GM18867 (cell line): ENCODE results near the gene SFMBT1.

Experiments
- ATAC-seq: cut with Tn5 transposase; IDR thresholded peaks from one replicate; pipeline ENCODE4 v1.9.1; 2021; ENCODE audit warnings: mild to moderate bottlenecking, moderate library complexity; ENCODE audit not compliant: unreplicated experiment

Gene SFMBT1

GRCh38 chr3:52890735-52891134 lies 155.1 kb downstream of the SFMBT1 start:
- no peak for ATAC-seq

DNA sequence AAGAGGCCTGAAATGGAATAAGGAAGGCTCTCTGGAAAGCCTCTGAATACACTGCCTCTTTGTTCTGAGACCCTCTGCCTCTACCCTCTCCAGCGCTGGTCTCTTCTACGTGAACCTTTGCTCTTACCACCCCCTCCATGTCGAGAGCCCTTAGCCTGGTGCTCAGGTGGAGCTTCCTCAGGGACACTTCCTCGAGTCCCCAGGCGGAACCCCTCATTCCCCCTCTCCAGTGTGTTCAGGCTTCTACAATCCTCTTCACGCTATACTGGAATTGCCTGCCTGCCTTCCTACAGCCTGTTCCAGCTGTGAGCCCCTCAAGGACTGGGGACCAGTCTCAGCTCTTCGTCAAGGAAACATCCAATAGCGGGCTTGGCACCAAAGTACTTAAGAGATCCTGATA lies 156.0 kb downstream of the SFMBT1 start:
- no peak for ATAC-seq

DNA sequence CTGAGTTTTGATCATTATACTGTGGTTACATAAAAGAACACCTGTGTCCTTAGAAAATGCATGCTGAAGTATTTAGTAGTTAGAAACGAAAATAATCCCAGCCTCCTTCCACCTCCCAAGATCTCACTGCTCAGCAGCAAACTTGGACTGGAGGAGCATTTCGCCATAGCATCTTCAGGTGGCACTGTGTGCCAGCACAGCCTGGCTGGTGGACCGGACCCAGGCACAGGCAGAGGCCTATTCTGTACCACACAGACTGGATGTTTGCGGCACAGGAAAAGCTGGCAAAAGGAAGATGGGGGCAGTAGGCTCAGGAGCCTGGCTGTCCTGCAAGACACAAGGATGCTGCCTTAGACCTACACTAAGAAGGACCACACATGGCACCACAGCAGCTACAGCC lies 158.7 kb downstream of the SFMBT1 start:
- no peak for ATAC-seq

DNA sequence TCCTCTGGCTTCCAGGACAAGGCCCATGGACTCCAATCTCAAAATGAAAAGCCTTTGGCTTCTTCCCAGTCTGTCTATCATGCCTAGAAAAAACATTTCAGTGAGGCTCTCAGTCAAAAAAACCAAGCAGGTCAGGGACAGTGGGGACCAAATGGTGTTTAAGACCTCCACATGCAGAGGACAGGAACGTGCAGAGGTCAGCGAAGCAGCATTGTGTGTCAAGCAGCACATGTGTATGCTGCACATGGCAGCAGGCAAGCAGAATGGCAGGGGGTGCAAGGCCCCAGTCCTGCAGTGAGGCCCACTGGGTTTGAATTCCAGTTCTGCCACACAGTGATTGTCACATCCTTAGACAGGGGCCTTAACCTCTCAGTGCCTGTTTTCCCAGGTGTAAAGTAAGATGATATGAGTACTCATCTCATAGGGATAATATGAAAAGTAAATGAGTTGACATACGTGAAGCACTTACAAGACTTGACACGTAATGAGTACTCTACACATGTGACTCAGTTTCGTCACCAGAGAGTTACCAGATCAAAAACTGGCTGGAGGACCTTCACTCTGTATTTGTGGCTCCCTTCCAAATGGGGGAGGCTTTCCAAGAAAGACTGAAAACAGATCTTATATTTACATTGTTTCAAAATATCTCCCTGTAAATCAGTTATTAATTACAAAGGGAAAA lies 159.7 kb downstream of the SFMBT1 start:
- no peak for ATAC-seq

- no peak for ATAC-seq
Measured at GRCh38 chr3:52882377-52882776, 163.5 kb downstream of the SFMBT1 start.

DNA sequence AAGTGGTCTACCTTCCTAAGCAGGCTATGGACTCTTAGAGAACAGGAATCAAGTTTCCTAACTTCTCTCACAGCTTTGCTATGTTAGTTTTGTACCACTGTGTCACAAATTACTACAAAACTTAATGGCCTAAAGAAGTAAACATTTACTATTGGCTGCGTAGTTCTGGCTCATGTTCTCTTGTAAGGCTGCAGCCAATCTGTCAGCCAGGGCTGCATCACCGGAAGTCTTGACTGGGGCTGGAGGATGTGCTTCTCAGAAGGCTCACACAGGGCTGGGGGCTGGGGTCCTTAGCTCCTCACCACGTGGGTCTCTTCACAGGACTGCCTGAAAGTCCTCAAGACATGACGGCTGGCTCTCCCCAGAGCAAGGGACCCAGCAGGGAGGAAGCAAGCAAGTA lies 164.0 kb downstream of the SFMBT1 start:
- ATAC-seq = no peak

- ATAC-seq = no peak
Measured at GRCh38 chr3:52880474-52880873, 165.4 kb downstream of the SFMBT1 start.

DNA sequence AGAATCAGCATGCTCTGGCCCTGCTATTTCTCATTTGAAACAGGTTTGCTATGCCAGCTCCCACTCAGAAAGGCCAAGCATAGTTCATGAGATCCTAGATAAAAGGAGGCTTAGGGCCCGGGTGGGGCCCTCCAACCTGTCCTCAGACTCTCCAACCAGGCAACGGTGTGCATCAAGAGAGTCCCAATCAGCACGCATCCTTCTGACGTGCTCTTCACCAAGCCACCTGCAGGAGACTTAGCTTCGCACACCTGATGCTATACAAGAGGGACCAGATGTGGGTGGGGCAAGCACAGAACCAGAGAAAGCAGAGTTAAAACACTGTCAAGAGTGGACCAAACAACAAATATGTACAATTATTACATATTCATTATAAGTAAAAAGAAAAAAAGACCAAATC lies 165.8 kb downstream of the SFMBT1 start:
- no peak for ATAC-seq

DNA sequence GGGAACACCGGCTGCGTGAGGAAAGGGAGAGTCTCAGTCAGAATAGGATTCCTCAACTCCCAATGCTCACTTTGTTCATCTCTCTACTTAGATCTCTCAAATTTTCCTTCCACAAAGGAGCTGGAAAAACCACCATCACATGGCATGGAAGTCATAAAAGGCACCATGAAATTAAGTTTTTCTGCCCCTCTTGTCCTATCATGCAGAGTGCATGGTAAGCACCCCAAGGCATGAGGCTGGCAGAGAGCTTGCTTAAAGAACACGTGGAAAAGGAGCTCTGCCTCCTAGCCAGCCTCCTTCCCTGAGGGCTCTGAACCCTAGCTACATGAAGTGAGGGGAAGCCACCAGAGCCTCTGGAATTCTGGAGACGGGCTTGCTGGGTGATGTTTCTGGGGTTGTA lies 166.3 kb downstream of the SFMBT1 start:
- ATAC-seq = no peak

GRCh38 chr3:52879090-52879489 lies 166.8 kb downstream of the SFMBT1 start:
- no peak for ATAC-seq

- no peak for ATAC-seq
Measured at GRCh38 chr3:52877085-52877484, 168.8 kb downstream of the SFMBT1 start.

GRCh38 chr3:52874864-52875587 lies 170.8 kb downstream of the SFMBT1 start:
- no peak for ATAC-seq

GRCh38 chr3:52874160-52874701 lies 171.6 kb downstream of the SFMBT1 start:
- ATAC-seq = no peak

DNA sequence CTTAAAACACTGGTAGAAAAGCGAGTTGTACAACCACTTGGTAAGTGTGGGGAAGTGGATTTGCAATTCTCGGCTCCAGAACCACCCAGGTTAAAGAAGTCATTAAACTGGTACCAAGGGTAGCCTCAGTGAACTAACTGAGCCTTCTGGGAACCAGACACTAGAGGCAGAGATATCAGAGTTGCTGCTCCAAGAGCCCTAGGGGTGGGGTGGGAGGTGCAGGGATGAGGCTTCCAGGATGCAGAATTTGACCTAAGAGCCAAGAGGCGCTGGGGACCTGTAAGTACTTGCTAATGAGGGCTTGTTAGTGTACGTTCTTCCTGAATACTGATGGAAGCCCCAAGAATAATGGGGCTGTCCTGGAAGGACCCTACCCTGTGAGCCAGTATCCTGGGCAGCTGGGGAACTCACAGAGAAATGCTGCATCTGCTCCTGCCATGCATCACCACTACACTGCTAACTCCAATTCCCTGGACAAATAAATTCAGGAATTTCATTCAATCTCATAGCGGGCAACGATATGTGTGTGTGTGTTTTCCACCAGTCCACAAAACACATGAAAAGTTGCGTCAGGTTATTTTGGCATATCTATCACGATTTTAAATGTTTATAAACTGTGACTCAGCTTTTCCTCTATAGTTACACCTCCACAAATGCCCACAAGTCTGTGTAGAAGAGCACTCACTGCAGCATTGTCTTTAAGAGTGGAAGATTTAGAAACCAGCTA lies 172.3 kb downstream of the SFMBT1 start:
- no peak for ATAC-seq

GRCh38 chr3:52872245-52872644 lies 173.6 kb downstream of the SFMBT1 start:
- no peak for ATAC-seq

DNA sequence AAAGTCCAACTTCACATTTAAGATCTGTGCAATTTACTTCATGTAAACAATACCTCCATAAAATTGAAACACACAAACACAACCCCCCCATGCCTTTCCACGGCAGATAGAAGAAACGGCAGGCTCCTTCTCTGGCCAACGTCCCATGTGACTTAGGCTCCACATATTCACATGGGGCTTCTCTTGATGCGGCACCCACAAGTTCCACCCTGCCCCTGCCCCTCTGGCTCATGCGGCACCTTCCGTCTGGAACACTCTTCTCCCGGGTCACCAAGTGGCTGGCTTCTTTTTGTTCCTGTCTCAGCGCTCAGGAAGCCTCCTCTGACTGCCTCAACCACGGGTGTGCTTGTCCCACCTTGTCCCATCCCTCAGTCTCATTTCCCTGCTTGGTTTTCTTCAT lies 174.1 kb downstream of the SFMBT1 start:
- ATAC-seq = no peak

DNA sequence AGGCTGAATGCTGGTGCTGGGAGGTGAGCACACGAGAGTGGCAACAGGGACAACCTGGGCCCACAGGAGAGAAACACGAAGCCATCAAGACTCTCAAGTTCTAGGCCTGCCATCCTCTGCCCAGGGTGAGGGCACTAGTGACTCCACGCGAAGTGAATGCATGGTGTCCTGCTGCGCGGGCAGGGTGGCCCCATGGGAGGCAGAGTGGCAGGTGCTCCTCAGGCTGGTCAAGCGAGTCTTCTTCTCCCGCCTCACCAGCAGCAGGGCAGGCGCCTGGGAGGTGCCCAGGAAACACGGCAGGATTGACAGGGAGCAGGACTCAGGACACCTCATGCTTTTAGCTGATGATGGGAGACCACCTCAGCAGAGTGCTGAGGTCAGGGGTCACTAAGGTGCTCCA lies 175.4 kb downstream of the SFMBT1 start:
- no peak for ATAC-seq

DNA sequence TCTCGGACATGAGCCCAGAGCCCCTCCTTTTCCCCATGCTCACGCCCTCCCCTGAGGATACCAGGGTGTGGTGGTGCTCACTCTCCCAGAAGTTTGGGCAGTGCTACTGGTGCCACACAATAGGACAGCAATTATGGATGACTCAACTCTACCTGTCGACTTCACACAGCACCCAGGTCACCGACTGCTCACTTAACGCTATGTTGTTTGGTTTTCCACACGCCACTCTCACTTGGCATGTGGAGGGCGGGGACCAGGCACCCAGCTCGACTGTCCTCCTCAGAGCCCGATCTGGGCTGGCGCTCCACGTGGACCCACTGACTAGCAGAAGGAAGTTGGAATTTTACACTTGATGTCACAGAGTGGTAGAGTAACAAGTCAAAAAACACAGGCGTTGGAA lies 179.4 kb downstream of the SFMBT1 start:
- ATAC-seq = no peak

DNA sequence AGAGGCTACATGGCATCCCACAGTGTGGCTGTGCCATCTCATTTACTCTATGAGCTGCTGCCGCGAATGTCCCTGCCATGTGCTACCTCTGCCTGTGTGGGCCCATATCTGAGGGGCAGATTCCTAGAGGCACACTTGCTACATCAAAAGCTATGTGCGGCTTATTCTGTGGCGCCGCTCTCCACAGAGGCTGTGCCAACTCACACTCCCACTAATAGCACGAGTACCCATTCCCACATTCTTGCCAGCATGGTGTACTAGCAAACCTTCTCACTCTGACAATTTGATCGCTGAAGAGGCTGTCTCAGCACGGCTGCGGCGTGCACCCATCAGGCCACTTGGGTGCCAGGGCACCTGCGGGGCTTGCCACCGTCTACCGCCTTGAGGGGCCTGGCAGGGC lies 179.9 kb downstream of the SFMBT1 start:
- no peak for ATAC-seq

DNA sequence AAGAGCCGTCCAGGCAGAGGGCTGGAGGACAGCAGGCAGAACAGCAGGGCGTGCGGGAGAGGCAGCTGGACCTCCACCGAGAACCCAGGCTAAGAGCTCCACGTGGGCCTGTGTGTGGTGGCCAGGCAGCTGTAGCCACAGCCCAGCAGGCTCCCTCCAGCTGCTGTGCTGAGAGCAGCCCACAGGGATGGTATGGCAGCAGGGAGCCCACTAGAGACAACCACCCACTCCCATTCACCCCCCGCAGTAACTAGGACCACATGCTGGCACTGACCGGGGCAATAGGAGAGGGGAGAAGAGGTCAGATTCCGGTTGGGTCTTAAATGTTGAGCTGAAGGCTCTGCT lies 185.5 kb downstream of the SFMBT1 start:
- ATAC-seq = no peak

- no peak for ATAC-seq
Measured at GRCh38 chr3:52859686-52860423, 186.0 kb downstream of the SFMBT1 start.
